ENCODE data around the gene RCN1.

DNA sequence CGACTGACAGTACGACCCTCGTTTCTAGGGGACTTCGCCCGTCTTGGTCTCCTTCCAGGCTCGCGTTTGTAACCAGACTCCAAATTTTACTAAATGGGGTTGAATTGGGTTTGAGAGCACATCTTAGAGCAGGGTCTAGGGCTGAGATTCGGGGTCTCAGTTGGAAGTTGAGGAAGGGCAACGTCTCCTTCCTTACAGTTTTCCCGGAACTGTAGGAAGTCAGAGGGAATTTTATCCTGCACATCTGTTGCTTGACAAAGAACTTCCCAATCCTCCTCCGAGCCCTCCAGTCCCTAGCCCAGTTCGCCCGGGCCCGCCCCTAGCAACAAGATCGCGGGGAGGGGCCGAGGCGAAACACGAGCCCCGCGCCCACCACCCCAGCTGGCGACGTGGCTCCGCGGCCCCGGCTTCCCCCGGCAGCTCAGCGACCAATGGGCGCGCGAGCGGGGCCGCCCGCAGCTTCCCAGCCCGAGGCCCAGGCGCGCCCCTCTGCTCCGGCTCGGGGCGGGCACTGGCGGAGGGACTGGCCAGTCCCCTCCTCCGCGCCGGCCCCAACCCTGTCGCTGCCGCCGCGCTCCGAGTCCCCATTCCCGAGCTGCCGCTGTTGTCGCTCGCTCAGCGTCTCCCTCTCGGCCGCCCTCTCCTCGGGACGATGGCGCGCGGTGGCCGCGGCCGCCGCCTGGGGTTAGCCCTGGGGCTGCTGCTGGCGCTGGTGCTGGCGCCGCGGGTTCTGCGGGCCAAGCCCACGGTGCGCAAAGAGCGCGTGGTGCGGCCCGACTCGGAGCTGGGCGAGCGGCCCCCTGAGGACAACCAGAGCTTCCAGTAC, at the start of gene RCN1:
- TF ChIP-seq, protein P1, sequence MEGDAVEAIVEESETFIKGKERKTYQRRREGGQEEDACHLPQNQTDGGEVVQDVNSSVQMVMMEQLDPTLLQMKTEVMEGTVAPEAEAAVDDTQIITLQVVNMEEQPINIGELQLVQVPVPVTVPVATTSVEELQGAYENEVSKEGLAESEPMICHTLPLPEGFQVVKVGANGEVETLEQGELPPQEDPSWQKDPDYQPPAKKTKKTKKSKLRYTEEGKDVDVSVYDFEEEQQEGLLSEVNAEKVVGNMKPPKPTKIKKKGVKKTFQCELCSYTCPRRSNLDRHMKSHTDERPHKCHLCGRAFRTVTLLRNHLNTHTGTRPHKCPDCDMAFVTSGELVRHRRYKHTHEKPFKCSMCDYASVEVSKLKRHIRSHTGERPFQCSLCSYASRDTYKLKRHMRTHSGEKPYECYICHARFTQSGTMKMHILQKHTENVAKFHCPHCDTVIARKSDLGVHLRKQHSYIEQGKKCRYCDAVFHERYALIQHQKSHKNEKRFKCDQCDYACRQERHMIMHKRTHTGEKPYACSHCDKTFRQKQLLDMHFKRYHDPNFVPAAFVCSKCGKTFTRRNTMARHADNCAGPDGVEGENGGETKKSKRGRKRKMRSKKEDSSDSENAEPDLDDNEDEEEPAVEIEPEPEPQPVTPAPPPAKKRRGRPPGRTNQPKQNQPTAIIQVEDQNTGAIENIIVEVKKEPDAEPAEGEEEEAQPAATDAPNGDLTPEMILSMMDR (IDR thresholded peaks at IDR 0.05): no peak
- peak in 1 of 3 donors; percentile 30 for TF ChIP-seq POLR2AphosphoS5 (IDR thresholded peaks at IDR 0.05)

Measured in breast epithelium (tissue), 3 donors.